HG03159 (cell line): ENCODE measurements around the gene MYO1G.
A peak's percentile ranks its signal among the peaks of the same experiment; 100 is the strongest.
"Not testable (repeated sequence)": the region's sequence is repeated elsewhere in the genome, so short reads cannot be mapped to it uniquely, and the experiment has no call there.

ENCODE experiments used
- ATAC-seq: cut with Tn5 transposase; IDR thresholded peaks from one replicate; pipeline ENCODE4 v1.9.1; 2021; ENCODE audit warnings: mild to moderate bottlenecking, moderate library complexity; ENCODE audit not compliant: unreplicated experiment

MYO1G gene

GRCh38 chr7:44944821-44945220 lies 34.0 kb downstream of the MYO1G start:
- no peak for ATAC-seq

- no peak for ATAC-seq
Measured at GRCh38 chr7:44943631-44944030, 35.2 kb downstream of the MYO1G start.

- ATAC-seq, result no peak
Measured at GRCh38 chr7:44937426-44937825, 41.4 kb downstream of the MYO1G start.

GRCh38 chr7:44936322-44936721 lies 42.5 kb downstream of the MYO1G start:
- ATAC-seq, result no peak

- no peak for ATAC-seq
Measured at GRCh38 chr7:44935583-44935982, 43.2 kb downstream of the MYO1G start.

- ATAC-seq, result no peak
Measured at GRCh38 chr7:44935016-44935415, 43.8 kb downstream of the MYO1G start.

GRCh38 chr7:44934510-44934909 lies 44.3 kb downstream of the MYO1G start:
- not testable (repeated sequence) for ATAC-seq

GRCh38 chr7:44930921-44931320 lies 47.9 kb downstream of the MYO1G start:
- no peak for ATAC-seq

- ATAC-seq, result peak; percentile 10
Measured at GRCh38 chr7:44922351-44922694, 56.5 kb downstream of the MYO1G start.

GRCh38 chr7:44921607-44922350 lies 57.0 kb downstream of the MYO1G start:
- ATAC-seq, result peak; percentile 77

- no peak for ATAC-seq
Measured at GRCh38 chr7:44920119-44920518, 58.7 kb downstream of the MYO1G start.

GRCh38 chr7:44918029-44918428 lies 60.8 kb downstream of the MYO1G start:
- ATAC-seq, result no peak

- no peak for ATAC-seq
Measured at GRCh38 chr7:44917465-44917864, 61.4 kb downstream of the MYO1G start.

GRCh38 chr7:44914992-44915607 lies 63.7 kb downstream of the MYO1G start:
- ATAC-seq, result peak; percentile 87

GRCh38 chr7:44912775-44913347 lies 66.0 kb downstream of the MYO1G start:
- no peak for ATAC-seq
